ENCODE data around the gene ORAI2.
"Not testable (repeated sequence)": the region's sequence is repeated elsewhere in the genome, so short reads cannot be mapped to it uniquely, and the experiment has no call there.

ORAI2 gene

DNA sequence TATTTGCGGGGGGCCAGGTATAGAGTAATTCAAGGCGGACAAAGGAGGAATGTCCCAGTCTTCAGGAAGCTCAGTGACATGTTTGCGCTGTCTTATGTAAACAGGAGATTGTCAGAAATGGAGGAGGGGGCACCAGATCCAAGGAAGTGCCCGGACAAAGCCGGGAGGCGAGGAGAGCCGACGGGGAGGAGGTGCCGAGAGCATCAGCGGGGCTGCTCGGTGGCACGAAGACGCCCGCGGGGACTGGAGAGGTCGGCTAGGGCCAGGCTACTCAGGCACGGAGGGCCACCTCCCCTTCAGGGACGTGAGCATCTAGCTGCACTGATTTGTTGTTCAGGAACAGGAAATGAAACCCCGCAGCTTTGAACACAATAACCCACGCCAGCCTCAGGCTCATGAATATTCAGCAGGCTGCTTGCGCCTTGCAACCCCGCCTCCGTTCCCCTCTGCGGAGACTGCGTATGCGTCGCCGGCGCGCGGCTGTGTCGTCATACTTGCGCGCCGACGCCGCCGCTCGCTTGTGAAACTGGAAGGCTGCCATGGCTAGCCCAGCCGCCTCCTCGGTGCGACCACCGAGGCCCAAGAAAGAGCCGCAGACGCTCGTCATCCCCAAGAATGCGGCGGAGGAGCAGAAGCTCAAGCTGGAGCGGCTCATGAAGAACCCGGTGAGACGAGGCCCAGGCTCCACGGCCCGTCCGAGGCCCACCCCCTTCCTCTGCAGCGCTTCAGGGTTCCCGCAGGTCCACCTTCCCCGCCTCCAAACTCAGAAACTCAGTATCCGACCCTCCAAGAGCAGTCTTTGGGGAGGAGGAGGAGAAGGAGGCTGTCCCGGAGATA is 37.3 kb upstream of the ORAI2 start, which contains the start of gene PRKRIP1:
Gene PRKRIP1, plus strand, starts transcription at position 491 of the 837 bp plus-strand sequence. Its CDS starts 49 bp downstream, at position 540.
- H3K27ac ChIP-seq = peak within 1 kb of the TSS; percentile 99
- TF ChIP-seq, protein P1, sequence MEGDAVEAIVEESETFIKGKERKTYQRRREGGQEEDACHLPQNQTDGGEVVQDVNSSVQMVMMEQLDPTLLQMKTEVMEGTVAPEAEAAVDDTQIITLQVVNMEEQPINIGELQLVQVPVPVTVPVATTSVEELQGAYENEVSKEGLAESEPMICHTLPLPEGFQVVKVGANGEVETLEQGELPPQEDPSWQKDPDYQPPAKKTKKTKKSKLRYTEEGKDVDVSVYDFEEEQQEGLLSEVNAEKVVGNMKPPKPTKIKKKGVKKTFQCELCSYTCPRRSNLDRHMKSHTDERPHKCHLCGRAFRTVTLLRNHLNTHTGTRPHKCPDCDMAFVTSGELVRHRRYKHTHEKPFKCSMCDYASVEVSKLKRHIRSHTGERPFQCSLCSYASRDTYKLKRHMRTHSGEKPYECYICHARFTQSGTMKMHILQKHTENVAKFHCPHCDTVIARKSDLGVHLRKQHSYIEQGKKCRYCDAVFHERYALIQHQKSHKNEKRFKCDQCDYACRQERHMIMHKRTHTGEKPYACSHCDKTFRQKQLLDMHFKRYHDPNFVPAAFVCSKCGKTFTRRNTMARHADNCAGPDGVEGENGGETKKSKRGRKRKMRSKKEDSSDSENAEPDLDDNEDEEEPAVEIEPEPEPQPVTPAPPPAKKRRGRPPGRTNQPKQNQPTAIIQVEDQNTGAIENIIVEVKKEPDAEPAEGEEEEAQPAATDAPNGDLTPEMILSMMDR (conservative IDR thresholded peaks at IDR 0.05) = no peak

DNA sequence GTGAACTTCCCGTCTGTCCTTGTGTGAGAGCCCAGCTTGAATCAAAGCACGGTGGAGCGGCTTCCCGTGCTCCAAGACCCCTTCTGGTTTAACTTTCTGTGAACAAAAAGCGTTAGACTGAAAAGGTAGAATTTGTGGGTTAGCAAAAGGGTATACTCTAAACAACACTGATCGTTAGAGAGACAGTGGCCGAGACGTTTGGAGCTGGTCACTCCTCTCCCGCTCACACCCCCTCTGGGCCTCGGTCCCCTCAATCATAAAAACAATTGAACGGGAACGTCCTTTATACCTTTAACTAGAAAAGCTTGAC is 36.7 kb upstream of the ORAI2 start:
- peak overlapping the region; percentile 99 for H3K27ac ChIP-seq
- TF ChIP-seq, protein P1 (conservative IDR thresholded peaks at IDR 0.05) = no peak

DNA sequence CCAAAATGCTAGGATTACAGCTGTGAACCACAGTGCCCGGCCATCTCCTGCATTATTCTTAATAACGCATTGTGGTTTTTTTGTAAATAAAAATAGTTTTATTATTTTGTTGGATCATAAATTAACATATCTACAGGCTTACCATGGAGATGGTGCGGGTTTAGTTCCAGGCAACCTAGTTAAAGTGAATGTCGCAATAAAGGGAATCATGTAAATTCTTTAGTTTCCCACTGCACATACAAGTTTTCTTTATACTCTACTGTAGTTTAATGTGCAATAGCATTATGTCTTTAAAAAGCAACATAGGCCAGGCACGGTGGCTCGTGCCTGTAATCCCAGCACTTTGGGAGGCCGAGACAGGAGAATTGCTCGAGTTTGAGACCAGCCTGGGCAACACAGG is 34.8 kb upstream of the ORAI2 start:
- no peak overlapping the region for H3K27ac ChIP-seq
- TF ChIP-seq, protein P1 (conservative IDR thresholded peaks at IDR 0.05) = no peak

DNA sequence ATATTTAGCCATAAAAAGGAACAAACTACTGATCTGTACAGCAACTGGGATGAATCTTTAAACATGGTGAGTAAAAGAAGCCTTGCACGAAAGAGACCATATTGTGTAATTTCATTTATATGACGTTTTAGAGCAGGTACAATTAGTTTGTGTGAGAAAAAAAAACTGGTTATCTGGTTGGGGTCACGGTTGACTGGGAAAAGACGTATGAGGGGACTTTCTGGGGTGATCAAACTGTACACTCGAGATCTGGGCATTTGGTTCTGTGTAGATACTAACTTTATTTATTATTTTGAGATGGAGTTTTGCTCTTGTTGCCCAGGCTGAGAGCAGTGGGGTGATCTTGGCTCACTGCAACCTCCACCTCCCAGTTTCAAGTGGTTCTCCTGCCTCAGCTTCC is 33.0 kb upstream of the ORAI2 start:
- TF ChIP-seq, protein P1 (conservative IDR thresholded peaks at IDR 0.05) = no peak
- no peak overlapping the region for H3K27ac ChIP-seq

DNA sequence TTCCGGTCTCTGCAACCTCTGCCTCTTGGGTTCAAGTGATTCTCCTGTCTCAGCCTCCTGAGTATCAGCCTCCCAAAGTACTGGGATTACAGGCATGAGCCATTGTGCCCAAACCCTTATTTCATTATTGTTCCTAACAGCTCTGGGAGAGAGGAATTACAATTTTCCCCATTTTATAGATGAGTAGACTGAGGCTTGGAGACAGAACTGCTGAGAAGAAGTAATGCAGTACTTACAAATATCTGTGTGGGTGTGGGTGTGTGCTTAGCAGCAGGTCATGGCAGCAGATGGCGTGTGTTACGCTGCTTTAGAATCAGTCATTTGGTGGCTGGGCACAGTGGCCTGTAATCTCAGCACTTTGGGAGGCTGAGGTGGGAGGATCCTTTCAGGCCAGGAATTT is 29.8 kb upstream of the ORAI2 start:
- TF ChIP-seq, protein P1 (conservative IDR thresholded peaks at IDR 0.05) = no peak
- no peak overlapping the region for H3K27ac ChIP-seq

DNA sequence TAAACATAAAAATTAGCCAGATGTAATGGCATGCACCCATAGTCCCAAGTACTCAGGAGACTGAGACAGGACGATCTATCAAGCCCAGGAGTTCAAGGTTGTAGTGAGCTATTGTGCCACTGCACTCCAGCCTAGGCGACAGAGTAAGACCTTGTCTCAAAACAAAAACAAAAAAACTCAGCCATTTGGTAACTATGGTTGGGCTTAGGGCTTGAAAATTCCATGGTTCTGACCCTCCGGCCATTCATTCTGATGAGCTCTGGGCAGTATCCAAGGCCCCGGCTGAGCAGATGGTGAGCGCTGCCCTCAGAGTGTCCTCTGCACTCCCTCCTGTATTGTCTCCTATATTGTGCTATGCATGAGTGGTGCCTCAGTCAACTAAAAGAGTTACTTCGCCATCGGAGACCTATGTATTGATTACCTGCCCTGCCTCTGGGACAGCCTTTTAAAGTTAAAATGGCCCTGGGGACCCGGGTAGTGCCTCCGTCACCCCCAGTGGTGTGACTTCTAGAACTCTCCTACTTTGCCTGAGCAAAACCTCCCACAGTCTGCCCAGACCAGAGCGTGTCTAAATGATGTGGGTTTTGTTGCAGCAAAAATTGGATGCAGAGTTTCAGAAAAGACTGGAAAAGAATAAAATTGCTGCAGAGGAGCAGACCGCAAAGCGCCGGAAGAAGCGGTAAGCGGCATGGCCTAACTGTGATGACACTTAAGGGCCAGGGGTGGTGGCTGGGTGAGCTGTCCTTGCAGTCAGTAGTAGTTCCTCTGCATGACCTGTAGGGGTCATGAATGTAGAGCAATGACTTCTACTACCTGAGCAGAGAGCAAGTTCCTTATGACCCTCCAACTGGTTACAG is 29.1 kb upstream of the ORAI2 start:
- H3K27ac ChIP-seq = no peak overlapping the region

DNA sequence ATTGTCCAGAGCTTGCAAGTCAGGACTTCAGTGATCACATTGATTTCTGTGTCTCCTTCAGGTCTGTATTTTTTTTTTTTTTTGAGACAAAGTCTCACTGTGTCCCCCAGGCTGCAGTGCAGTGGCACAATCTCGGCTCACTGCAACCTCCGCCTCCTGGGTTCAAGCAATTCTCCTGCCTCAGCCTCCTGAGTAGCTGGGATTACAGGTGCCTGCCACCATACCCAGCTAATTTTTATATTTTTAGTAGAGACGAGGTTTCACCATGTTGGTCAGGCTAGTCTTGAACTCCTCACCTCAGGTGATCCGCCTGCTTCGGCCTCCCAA is 28.6 kb upstream of the ORAI2 start:
- TF ChIP-seq, protein P1 (conservative IDR thresholded peaks at IDR 0.05) = peak; percentile 53
- H3K27ac ChIP-seq = not testable (repeated sequence)

More for the DNA sequence above, 29.1 kb upstream of the ORAI2 start:
- TF ChIP-seq, protein P1 (conservative IDR thresholded peaks at IDR 0.05) = peak; percentile 85

Measured in VCaP (cell line).